ENCODE results near the gene PTGIS. TPM values are rescaled to one million over a fixed set of nuclear protein-coding genes. Genes with fewer than 3 reads are reported as not detected.
A peak's percentile ranks its signal among the peaks of the same experiment; 100 is the strongest.

PTGIS gene
- polyA plus RNA-seq, 3 donors = 32.4 to 38.9 (median 34.6) TPM

DNA sequence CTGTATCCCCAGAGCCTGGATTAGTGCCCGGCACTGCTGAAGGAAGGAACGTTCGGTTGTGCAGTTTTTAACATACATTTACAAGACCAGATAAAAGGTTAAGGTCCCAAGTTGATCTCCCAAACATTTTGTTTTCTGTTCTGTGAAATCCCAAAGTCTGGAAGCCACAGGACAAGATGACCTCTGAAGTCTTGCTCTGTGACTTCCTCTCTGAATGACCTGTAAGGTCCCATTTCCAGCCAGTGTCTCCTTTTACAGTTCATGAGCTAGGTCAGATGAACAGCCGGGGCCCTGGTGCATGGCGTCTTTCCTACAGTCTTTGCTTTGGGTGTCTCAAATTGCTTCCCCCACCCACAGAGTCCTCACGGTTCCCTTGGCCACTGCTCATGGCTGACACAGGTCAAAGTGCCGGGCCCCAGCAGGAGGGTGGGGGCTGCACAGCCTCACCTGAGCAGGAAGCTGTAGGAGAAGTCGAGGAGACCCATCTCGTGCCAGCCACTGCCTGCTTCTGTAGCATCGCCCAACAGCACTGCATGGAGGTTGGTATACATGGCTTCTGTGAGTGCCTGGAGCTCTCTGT is 24.0 kb downstream of the PTGIS start:
- DNase-seq (ENCODE audit: extremely low read depth in 1 of 11, low read depth in 9 of 11, low spot score in 4 of 11) = no peak

DNA sequence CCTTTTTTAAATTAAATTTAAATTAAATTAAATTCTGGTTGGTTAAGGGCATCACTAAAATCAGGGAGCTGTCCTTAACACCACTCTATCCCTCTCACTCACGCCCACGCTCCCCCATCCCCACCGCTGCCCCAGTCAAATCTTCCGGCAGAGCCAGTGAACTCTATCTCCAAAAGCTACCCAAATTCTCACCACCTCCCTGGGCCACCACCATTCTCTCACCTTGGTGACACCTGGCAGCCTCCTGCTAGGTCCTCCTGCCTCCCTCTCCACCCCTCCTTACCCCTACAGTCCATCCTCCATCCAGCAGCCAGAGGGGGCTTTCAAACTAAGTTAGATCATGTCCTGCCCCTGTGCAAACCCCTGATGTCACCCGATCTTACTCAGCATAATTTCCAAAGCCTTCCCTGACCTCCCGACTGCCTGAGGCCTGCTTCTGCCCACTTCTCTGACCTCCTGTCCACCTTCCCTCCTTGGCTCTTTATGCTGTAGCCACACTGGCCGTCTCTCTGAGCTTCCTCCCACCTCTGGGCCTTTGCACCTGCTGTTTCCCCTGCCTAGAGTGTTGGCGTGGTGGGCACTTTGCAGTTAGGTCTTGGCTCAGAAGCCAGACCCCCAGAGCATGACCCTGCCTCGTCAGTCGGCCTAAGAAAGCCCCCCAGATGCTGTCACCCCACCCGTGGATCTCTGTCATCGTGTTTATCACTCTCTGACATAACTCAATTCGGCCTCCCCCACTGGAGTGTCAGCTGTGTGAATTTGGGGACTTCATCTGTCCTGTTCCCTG is 24.7 kb downstream of the PTGIS start:
- DNase-seq (ENCODE audit: extremely low read depth in 1 of 11, low read depth in 9 of 11, low spot score in 4 of 11) = no peak

DNA sequence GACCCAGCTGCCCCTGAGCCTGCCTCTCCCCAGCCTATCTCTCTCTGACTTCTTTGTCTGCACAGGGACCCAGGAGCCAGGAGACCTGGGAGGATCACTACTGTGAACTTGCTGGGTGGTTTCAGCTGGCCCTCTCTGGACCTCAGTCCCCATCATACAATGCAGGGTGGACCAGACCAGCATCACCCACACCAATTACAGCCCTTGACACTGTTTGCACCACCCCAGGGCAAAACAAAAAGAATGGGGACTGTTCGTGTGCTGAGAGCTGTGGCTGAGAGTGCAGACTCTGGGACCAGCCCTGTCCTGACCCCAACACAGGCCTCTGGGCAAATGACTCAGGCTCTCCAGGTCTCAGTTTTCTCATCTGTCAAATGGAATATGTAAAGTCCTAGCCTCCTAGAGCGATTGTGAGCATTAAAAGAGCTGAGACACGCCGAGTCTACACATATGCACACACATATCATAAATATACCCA is 25.4 kb downstream of the PTGIS start:
- DNase-seq (ENCODE audit: extremely low read depth in 1 of 11, low read depth in 9 of 11, low spot score in 4 of 11) = no peak

DNA sequence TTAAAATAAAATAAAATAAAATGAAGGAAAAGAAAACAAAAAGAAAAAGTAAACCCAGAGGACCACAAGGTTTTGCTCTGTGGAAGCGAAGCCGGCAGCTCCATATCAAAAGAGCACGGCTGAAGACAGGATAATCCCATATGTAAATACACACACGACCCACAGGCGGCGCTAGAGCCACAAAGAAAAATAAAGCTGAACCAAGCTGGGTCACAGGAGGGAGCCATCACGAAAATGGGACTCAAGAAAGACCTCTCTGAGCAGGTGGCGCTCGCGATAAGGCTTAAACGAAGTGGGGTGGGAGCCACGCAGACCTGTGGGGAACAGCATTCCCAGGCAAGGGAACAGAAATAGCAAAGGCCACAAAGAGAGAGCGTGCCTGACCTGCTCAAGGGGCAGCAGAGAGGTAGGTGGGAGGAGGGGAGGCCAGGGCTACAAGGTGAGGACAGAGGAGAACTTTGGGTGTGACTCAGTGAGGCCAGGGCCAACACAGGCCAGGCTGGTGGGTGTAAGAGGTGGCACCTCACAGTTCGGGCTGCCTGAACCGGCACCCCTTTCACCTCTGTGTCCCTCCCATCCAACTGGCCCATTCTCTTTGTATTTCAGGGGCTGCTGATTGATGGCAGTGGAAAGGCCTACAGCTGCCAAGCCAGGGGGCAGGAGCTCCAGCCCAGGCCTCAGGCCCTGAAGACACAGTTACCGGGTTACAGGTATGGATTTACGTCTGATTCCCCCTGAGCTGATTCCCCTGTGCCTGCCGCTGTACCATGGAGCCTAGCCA is 26.0 kb downstream of the PTGIS start:
- peak in 10 of 11 donors; percentile 44 to 70 (median 56) for DNase-seq (ENCODE audit: extremely low read depth in 1 of 11, low read depth in 9 of 11, low spot score in 4 of 11)

DNA sequence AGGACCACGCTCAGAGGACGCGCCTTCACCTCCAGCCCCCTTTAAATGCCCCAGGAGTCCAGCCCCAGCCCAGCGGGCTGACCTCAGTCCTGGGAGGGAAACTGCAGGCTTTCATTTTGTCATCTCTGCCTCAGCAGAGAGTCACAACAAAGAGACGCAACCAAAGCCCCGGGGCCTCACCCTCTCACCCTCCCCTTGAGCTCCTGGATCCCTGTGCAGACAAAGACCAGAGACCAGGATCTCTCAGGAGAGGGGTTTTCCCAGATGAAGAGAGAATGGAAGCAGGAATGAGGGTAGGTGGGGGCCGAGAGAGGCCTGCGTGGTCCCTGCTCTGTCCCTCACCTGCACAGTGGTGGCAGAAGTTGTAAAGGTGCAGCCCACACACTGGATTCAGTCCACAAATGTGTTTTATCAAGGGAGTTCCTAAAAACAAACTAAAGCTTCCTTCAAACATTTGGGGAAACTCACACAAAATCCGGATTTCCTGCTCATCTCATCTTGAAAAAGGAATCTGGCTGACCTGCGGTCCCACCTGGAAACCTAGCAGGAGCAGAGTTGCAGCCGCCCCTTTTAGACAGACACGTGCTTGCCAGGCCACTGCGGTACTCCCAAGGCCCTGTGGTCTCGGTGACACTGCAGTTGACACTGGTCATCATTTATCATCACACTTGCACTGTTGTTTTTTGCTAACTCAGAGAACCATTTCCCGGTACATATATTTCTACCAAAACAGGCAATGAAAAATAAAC is 27.1 kb downstream of the PTGIS start:
- DNase-seq (ENCODE audit: extremely low read depth in 1 of 11, low read depth in 9 of 11, low spot score in 4 of 11) = no peak

DNA sequence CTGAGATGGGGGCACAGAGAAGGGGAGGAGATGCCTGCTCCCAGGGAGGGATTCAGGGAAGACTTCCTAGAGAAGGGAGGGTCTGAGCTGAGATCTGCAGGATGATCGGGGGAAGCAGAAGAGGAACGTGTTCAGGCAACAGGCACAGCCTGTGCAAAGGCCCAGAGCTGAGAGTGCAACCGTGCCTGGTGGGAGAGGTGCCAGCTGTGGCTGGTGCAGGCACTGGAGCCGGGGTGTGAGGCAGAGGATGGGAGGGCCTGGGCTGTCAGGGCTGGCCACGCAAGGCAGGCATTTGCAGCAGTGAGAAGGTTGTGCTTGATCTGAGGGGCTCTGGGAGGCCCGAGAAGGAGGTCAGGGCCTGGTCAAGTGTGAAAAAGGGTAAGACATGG is 27.7 kb downstream of the PTGIS start:
- DNase-seq (ENCODE audit: extremely low read depth in 1 of 11, low read depth in 9 of 11, low spot score in 4 of 11) = no peak

DNA sequence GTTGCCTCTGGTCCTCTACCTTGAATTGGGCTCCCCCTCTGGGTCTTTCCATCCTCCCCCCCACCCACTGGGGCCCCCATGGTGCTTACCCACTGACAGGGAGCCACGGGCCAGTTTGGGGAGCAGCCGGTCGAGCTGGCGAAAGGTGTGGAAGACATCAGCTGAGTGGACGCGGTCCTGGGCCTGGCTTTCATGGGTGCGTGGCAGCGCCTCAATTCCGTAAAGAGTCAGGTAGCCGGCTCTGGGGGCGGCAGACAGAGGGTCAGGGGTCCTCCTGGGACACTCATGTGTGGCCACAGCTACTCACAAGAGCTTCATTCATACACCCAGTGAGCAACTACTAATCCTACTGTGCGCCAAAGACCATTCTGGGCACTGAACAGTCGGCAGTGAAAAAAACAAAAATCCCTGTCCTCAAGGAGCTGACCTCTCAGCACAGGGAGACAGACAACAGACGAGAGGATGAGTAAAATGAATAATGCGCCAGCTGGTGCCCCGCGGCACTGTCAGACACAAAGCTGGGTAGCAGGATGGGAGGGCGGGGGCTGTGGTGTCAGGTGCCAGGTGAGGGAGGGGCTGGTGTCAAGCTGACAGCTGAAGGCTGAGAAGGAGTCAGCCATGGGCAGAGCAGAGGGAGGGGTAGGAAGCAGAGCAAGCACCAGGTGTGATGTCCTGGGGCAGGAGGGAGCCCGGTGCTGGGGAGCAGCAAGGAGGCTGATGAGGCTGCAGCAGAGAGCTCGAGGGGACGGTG is 28.3 kb downstream of the PTGIS start:
- no peak for DNase-seq (ENCODE audit: extremely low read depth in 1 of 11, low read depth in 9 of 11, low spot score in 4 of 11)

DNA sequence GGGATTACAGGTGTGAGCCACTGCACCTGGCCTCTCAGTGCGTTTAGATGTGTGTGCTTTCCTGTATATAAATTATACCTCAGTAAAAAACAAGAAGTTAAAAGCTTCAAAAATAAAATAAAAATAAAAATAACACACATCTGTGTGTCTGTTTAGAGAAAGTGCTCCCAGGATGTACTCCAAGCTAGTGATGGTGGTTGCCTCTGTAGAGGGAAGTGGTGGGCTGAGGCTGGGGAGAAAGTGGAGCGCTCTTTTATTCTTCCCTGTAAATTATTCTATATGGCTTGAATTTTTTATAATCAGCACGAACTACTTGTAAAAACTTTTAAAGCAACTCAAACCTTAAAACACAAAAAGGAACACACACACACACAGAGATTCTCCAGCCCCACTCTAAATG is 29.0 kb downstream of the PTGIS start:
- DNase-seq (ENCODE audit: extremely low read depth in 1 of 11, low read depth in 9 of 11, low spot score in 4 of 11) = no peak

DNA sequence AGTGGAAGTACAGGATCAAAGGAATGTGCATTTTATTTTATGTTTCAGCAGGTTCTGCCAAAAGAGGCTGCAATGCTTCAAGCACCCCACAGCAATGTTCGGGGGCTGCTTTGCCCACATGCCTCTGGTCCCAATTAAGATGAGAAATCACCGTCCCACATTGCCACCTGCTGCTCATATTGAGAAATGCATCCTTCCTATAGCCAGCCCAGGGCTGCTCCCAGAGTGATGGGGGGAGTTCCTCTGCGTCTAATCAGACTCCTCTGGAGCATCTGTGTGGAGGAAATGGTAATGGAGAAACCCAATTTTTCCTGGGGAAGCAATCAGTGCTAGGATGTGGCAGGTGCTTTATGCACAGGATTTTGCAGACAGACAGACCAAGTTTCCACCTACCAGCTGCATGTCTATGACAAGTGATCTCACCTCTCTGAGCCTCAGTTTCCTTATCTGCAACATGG is 33.7 kb downstream of the PTGIS start:
- peak in 10 of 11 donors; percentile 13 to 67 (median 42) for DNase-seq (ENCODE audit: extremely low read depth in 1 of 11, low read depth in 9 of 11, low spot score in 4 of 11)

DNA sequence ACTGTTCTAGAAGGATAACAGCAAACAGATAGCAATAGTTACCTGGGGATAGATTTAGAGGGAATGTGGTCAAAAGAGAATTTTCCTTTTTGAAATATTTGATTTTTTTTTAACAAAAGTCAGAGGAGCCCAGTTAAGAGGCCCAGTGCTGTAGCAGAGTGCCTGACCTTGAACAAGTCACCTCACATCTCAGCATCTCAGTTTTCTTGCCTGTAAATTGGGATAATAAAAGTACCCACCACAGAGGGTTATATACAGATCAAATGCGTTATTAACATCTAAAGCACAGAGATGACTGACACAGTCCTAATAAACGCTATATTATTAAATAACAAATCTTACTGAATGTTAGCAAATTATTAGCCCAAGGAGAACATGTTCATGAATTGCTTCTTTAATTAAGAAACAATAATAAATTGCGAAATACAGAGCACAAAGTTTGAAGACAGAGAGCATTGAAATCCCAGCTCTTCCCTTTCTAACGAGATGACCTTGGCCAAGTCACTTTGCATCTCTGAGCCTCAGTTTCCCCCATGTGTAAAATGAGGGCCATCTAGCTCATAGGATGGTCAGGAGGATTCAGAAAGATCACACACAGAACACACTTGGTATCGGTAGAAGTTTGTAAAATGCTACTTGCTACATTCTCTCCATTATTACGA is 35.5 kb downstream of the PTGIS start:
- DNase-seq (ENCODE audit: extremely low read depth in 1 of 11, low read depth in 9 of 11, low spot score in 4 of 11) = no peak

DNA sequence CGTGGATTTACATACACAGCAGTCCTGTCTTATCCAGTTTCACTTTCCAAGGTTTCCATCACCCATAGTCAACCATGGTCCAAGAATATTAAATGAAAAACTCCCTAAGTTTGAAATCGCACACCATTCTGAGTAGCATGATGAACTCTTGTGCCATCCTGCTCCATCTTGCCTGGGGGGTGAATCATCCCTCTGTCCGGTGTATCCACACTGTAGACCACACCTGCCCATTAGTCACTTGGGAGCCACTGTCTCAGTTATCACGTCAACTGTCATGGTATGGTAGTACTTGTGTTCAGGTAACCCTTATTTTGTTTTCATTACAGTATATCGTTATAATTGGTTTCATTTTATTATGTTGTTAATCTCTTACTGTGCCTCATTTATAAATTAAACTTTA is 38.5 kb downstream of the PTGIS start:
- no peak for DNase-seq (ENCODE audit: extremely low read depth in 1 of 11, low read depth in 9 of 11, low spot score in 4 of 11)

DNA sequence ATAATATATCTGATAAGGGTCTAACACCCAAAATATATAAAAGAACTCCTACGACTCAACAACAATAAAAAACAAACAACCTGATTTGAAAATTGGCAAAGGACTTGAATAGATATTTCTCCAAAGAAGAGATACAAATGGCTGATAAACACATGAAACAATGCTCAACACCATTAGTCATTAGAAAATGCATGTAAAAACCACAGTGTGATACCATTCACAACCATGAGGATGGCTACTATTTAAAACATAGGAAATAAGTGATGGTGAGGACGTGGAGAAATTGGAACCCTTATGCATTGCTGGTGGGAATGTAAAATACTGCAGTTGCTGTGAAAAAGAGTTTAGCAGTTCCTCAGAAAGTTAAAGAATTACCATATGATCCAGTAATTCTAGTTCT is 41.4 kb downstream of the PTGIS start:
- no peak for DNase-seq (ENCODE audit: extremely low read depth in 1 of 11, low read depth in 9 of 11, low spot score in 4 of 11)

DNA sequence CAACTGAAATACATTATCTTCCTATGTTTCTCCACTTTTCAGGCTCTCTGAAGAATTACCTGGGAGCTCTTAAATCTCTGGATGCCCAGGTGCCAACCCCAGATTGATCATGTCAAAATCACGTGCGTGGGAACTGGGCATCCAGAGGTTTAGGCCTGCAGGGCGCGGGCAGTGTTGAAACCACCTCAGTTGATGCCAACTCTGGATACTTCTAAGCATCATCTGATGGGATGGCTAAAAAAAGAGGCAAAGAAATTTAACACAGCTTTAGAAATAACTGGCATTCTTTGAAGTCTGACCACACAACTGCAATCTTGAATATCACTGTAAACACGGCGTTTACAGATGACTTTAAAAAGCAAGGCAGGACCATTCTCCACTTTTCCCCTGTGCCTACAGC is 41.9 kb downstream of the PTGIS start:
- DNase-seq (ENCODE audit: extremely low read depth in 1 of 11, low read depth in 9 of 11, low spot score in 4 of 11) = no peak

DNA sequence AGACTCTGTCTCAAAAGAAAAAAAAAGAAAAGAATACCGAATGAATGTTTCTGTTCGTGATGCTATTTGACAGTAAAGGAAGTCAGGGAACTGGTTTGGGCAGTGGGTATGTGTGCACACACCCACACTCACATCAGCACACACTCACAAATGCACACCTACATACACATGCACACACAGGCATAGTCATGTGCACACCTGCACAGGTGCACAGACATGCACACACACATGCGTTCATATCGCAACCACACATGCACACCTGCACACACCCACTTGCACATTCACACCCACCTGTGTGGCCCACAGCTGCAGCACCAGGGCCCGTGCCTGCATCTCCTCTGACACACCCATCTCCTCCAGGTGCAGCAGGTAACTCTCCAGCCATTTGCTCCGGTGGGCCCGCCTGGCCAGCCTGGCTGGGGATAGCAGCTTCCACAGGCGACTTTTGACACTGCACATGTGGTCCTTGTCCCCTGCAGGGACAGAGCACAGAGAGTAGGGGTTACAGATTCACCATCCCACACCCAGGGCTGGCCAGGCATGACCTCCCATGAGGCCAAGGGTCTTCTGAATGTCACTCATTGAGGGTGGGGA is 44.1 kb downstream of the PTGIS start:
- no peak for DNase-seq (ENCODE audit: extremely low read depth in 1 of 11, low read depth in 9 of 11, low spot score in 4 of 11)

DNA sequence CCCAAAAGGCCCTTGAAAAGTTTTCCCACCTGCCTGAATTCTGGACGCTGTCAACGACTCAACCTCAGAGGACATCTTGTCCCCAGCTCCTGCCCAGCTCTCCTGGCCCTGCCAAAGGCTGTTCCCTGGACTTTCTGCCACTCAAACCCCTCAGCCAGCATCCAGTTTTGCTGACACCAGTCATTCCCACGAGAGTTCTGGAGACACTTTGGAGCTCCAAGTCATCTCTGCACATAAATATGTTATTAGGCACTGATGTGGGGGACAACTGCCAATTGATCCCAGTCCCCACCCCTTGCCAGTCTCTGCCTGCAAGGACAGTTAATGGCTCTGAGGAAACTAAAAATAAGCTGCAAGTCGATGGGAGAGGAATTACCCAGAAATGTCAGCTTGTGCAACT is 46.6 kb downstream of the PTGIS start:
- no peak for DNase-seq (ENCODE audit: extremely low read depth in 1 of 11, low read depth in 9 of 11, low spot score in 4 of 11)

DNA sequence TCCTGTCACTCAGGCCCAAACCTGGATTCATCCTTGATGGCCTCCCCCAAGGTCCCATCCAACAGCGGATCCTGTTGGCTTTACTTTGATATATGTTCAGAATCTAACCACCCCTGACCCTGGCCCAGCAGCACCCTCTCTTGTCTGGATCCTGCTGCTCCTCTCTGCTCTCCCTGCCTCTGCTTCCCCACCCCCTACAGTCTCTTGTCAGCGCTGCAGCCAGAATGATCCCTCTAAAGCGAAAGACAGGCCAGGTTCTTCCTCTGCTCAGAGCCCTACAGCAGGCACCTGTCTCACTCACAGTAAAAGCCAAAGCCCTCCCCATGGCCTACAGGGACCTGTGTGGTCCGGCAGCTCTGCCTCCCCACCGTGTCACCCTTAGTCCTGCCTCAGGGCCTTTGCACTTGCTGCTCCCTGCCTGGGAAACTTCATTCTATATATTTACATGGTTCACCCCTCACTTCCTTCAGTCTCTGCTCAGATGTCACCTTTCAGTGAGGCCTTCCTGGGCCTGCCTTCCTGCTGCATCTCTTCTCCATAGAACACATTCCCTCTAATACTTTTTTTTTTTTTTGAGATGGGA is 48.1 kb downstream of the PTGIS start:
- DNase-seq (ENCODE audit: extremely low read depth in 1 of 11, low read depth in 9 of 11, low spot score in 4 of 11) = no peak

DNA sequence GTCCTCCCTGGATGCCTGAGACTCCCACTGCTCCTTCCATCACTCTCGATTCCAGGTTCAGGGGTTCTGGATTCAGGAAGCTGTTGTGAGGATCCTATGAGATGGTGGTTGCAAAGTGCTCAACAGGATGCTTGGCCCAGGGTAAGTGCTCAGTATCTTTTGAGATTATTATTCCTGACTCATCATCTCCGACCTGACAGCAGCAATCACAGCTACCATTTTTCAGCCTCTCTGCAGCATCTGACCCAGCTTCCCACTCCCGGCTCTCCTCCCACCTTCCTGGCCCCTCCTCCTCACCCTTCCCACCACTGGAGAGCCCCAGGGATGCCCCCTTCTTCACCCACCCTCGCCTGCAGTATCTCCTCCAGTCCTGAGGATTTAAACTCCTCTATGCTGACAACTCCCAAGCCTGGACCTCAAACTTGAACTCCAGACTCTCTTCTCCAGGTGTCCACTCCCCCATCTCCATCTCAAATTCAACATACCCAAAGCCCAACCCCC is 48.7 kb downstream of the PTGIS start:
- DNase-seq (ENCODE audit: extremely low read depth in 1 of 11, low read depth in 9 of 11, low spot score in 4 of 11) = no peak

Measured in renal cortex interstitium (tissue), 11 donors.